Mucosa of rectum (tissue), 2 donors: ENCODE results near the gene SLC5A4.
"Not testable (repeated sequence)": the region's sequence is repeated elsewhere in the genome, so short reads cannot be mapped to it uniquely, and the experiment has no call there.

Source experiments
- H3K27ac ChIP-seq, 2 donors: one replicate each; pipeline ENCODE4 v1.7.0; 2013; ENCODE audit warnings: inconsistent platforms in 2 of 2, low read depth in 2 of 2, low read length in 2 of 2
- H3K27me3 ChIP-seq, 2 donors: one replicate each; pipeline ENCODE4 v1.7.0; 2013; ENCODE audit warnings: low read length in 2 of 2; ENCODE audit not compliant: control insufficient read depth in 2 of 2, insufficient read depth in 2 of 2
- H3K36me3 ChIP-seq, 2 donors: one replicate each; pipeline ENCODE4 v1.7.0; 2013; ENCODE audit warnings: low read length in 2 of 2; ENCODE audit not compliant: control insufficient read depth in 2 of 2, insufficient read depth in 2 of 2
- H3K4me1 ChIP-seq, 2 donors: one replicate each; pipeline ENCODE4 v1.7.0; 2013; ENCODE audit warnings: low read length in 2 of 2, mild to moderate bottlenecking in 1 of 2; ENCODE audit not compliant: control insufficient read depth in 2 of 2, insufficient read depth in 2 of 2
- H3K4me3 ChIP-seq, 2 donors: one replicate each; pipeline ENCODE4 v1.7.0; 2013; ENCODE audit warnings: low read length in 2 of 2
- H3K9ac ChIP-seq, 2 donors: one replicate each; pipeline ENCODE4 v1.7.0; 2013; ENCODE audit warnings: low read length in 2 of 2, low read depth in 1 of 2, mild to moderate bottlenecking in 1 of 2
- H3K9me3 ChIP-seq, 2 donors: one replicate each; pipeline ENCODE4 v1.7.0; 2013; ENCODE audit warnings: low read length in 2 of 2; ENCODE audit not compliant: control insufficient read depth in 2 of 2
- donor health status: healthy.
- donor health status: Normal muscosa, but diverticular disease.

Gene SLC5A4

DNA sequence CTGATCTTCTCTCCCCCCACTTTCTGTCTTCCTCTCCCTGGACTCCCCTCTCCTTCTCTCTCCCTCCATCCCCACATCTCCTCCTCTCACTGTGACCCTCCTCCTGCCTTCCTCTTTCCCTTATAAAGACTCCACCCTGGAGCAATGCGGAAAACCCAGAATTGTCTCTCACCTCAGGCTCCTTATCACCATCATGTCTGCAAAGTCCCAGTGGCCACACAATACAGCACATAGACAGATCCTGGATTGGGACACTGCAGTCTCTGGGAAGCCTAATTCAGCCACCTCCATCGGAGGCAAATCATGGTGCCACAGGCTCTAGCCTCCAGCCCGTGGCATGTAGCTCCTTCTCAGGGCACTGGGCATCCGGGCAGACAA is 53.0 kb downstream of the SLC5A4 start:
- no peaks in the 10 kb centered on the region for H3K9me3 ChIP-seq
- H3K4me1 ChIP-seq = peaks cover 2 to 10% of the 10 kb centered on the region in 2 donors
- H3K27me3 ChIP-seq = peaks cover 2 to 11% of the 10 kb centered on the region in 2 donors
- no peak overlapping the region for H3K4me3 ChIP-seq
- no peaks in the 10 kb centered on the region for H3K36me3 ChIP-seq
- H3K27ac ChIP-seq = no peak overlapping the region
- no peak overlapping the region for H3K9ac ChIP-seq

DNA sequence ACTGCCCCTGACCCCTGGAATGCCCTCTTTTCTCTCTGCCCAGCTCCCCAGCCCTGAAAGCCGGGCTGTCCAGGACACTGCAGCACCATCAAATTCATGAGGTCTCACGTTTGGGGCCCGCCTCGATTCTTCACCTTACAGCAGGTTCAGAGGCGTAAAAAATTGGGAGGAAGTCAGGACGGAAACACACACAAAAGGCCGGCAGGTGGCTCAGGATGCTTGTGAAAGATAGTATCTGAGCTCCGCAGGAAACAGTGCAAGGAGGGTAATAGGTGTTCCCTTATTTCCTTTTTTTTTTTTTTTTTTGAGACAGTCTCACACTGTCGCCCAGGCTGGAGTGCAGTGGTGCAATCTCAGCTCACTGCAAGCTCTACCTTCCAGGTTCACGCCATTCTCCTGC is 54.4 kb downstream of the SLC5A4 start:
- peaks cover 2 to 10% of the 10 kb centered on the region in 2 donors for H3K4me1 ChIP-seq
- no peak overlapping the region for H3K9ac ChIP-seq
- H3K36me3 ChIP-seq = no peaks in the 10 kb centered on the region
- H3K27ac ChIP-seq = no peak overlapping the region
- no peaks in the 10 kb centered on the region for H3K9me3 ChIP-seq
- no peak overlapping the region for H3K4me3 ChIP-seq
- H3K27me3 ChIP-seq = peaks cover 7 to 11% of the 10 kb centered on the region in 2 donors

DNA sequence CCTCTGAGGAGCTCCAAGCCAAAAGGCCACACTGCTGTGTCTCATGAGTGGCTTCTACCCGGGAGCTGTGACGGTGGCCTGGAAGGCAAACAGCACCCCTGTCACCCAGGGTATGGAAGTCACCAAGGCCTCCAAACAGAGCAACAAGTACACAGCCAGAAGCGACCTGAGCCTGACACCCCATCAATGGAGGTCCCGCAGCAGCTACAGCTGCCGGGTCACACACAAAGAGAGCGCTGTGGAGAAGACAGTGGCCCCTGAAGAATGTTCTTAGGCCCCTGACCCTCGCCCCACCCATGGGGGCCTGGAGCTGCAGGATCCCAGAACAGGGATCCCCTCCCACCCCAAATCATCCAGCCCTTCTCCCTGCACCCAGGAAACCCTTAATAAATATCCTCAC is 55.2 kb downstream of the SLC5A4 start:
- H3K4me1 ChIP-seq = peaks cover 2 to 10% of the 10 kb centered on the region in 2 donors
- no peak overlapping the region for H3K4me3 ChIP-seq
- no peaks in the 10 kb centered on the region for H3K36me3 ChIP-seq
- H3K9me3 ChIP-seq = no peaks in the 10 kb centered on the region
- H3K27me3 ChIP-seq = peaks cover 7 to 11% of the 10 kb centered on the region in 2 donors
- H3K27ac ChIP-seq = no peak overlapping the region
- no peak overlapping the region for H3K9ac ChIP-seq

DNA sequence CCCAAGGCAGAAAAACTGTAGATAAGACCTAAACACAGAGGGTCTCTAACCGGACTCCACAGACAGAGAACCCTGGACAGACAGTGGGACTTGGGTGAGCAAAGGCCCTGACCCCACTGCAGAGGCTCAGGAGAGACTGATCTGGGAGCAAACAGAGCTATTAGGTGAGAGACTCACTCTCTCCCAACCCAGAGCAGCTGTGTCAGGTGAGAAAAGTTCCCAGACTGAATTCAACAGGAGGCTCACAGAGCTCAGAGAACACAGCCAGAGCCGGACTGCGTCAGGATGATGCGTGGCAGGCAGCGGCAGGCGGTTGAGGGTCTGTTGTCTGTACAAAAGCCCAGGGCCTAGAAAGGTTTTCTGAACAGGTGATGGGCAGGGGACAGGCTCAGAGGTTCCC is 55.8 kb downstream of the SLC5A4 start:
- Histone ChIP-seq H3K27me3 (peaks cover 7 to 11% of the 10 kb centered on the region in 2 donors), H3K27ac (no peak overlapping the region), H3K36me3 (no peaks in the 10 kb centered on the region), H3K9me3 (no peaks in the 10 kb centered on the region), H3K4me3 (no peak overlapping the region), H3K4me1 (peaks cover 2 to 10% of the 10 kb centered on the region in 2 donors), H3K9ac (no peak overlapping the region)

DNA sequence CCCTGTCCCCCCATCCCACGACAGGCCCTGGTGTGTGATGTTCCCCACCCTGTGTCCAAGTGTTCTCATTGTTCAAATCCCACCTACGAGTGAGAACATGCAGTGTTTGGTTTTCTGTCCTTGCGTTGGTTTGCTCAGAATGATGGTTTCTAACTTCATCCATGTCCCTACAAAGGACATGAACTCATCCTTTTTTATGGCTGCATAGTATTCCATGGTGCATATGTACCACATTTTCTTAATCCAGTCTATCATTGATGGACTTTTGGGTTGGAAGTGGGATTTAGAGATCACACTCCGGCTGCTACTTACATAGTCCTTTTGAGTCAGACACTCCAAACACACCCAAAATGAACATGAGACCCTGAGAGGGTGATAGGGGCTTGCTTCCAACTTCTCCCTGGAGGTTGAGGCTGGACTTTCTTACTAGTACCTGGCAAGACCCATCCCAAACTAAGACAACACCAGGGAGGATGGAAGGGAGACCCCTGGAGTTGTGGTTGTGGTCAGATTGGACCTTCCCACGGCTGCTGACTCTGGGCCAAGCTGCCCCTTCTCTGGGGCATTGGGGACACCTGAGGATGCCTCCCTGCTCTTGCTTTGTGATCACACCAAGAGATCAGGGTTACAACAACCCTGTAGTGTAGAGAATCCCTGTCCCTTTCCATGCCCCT is 57.5 kb downstream of the SLC5A4 start:
- H3K9me3 ChIP-seq = not testable (repeated sequence)

DNA sequence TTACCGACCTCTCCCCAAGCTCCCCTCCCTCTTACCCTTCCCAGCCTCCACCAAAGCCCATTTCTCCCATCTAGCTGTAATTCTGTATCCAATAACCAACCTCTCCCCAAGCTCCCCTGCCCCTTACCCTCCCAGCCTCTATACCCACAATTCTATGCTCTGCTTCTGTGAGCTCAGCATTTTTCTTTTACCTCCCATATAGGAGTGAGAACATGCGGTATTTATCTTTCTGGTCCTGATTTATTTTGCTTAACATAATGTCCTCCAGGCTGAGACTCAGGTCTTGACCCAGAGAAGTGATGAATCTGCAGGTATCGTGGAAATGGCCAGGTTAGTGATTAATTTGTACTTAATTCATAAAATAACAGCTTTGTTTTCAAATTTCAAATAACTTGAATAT is 59.2 kb downstream of the SLC5A4 start:
- not testable (repeated sequence) for H3K9ac ChIP-seq, H3K27me3 ChIP-seq, H3K4me3 ChIP-seq, H3K36me3 ChIP-seq, H3K9me3 ChIP-seq, H3K4me1 ChIP-seq, H3K27ac ChIP-seq

More for the DNA sequence above, 57.5 kb downstream of the SLC5A4 start:
- not testable (repeated sequence) for H3K36me3 ChIP-seq, H3K4me1 ChIP-seq, H3K9ac ChIP-seq, H3K27ac ChIP-seq, H3K4me3 ChIP-seq, H3K27me3 ChIP-seq

DNA sequence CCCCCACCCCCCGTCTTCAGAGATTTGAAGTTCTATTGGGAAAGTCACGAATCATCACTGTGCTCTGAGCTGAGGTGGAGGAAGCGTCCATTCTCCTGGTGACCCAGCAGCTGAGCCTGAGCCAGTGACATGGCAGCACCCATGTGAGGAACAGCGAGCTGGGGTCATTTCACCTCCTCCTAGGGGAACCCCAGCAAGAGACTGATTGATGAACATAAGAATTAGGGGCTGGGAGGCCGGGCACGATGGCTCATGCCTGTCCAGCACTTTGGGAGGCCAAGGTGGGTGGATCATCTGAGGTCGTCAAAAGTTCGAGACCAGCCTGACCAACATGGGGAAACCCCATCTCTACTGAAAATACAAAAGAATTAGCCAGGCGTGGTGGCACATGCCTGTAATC is 61.8 kb downstream of the SLC5A4 start:
- not testable (repeated sequence) for H3K9ac ChIP-seq, H3K9me3 ChIP-seq, H3K27ac ChIP-seq, H3K27me3 ChIP-seq, H3K4me1 ChIP-seq, H3K4me3 ChIP-seq, H3K36me3 ChIP-seq

DNA sequence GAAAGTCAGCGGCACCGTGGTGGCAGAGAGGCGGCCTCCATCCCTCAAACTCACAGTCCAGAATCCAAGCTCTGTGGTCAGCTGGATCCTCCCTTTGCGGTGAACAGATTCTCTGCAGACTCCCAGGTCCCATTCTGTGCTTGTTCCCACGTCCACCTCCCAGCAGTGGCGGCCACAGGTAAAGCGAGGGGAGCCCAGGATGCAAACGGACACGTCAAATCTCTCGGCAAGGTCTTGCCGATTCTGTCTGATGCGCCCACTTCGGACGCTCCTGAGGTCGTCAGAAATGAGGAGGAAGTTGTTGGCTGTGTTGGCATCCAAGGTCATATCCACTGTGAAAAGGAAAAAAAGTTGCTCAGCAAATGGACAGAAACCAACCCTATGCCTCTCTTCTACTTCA is 64.1 kb downstream of the SLC5A4 start:
- not testable (repeated sequence) for H3K36me3 ChIP-seq, H3K4me3 ChIP-seq, H3K9me3 ChIP-seq, H3K9ac ChIP-seq, H3K27me3 ChIP-seq, H3K27ac ChIP-seq, H3K4me1 ChIP-seq

DNA sequence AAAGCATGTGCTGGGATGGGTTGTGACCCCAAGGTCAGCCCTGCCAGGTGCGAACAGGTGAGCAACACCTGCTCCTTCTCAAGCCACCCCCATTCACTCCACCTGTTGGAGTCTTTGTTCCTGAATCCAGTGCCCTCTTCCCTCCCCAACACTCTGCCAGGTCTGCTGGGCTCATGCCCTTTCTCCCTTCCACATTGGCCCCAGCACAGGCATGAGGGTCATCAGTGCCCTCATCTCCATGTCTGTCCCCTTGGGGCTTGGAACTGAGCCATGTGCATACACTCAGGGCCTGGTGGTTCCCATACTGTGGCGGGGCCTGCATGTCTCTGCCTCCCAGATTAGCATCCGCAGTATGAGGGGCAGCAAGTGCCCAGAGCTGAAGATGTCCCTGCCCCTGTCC is 69.3 kb downstream of the SLC5A4 start:
- no peaks in the 10 kb centered on the region for H3K4me1 ChIP-seq
- H3K27ac ChIP-seq = no peak overlapping the region
- no peak overlapping the region for H3K4me3 ChIP-seq
- no peak overlapping the region for H3K9ac ChIP-seq
- peaks cover 0 to 3% of the 10 kb centered on the region in 2 donors for H3K27me3 ChIP-seq
- no peaks in the 10 kb centered on the region for H3K36me3 ChIP-seq
- H3K9me3 ChIP-seq = no peaks in the 10 kb centered on the region

DNA sequence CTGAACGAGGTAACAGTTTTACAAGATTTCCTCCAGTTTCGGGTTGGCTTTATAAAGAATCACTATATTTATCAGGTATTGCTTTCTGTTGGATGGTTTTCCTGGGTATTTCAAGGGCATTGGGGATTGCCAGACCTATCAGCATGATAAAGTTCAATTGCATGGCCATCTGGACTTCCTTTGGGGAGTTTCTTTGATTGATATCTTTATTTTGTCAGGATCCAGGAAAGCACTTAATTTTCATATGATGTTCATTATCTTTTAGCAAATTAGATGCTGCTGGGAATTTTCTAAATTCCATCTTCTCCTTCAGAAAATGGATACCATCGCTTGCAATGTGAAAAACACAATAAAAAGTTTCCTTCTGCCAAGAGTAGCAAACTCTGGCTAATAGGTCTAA is 71.5 kb downstream of the SLC5A4 start:
- no peak overlapping the region for H3K9ac ChIP-seq
- H3K9me3 ChIP-seq = no peaks in the 10 kb centered on the region
- H3K27ac ChIP-seq = no peak overlapping the region
- no peaks in the 10 kb centered on the region for H3K4me1 ChIP-seq
- H3K27me3 ChIP-seq = peaks cover 3% of the 10 kb centered on the region in 2 donors
- no peak overlapping the region for H3K4me3 ChIP-seq
- H3K36me3 ChIP-seq = no peaks in the 10 kb centered on the region

DNA sequence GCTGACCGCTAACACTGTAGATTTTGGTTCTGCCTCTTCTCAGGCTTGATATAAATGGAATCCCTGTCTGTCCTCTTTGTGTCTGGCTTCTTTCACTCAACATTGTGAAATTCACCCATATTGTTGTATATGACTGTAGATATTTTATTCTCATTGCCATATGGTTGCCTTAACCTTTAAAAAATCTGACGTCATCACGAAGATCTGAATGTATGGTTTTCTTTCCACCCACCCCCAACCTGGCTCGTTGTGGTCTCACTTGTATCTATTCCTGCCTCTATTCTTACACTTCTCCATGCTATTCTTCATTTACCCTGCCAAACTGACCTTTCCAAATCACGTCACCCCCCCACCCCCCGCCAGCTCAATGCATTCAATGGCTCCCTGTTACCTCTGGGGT is 74.1 kb downstream of the SLC5A4 start:
- no peak overlapping the region for H3K4me3 ChIP-seq
- H3K4me1 ChIP-seq = no peaks in the 10 kb centered on the region
- peaks cover 3 to 13% of the 10 kb centered on the region in 2 donors for H3K27me3 ChIP-seq

More for the DNA sequence above, 74.1 kb downstream of the SLC5A4 start:
- H3K27ac ChIP-seq = no peak overlapping the region
- no peaks in the 10 kb centered on the region for H3K36me3 ChIP-seq
- H3K9me3 ChIP-seq = no peaks in the 10 kb centered on the region
- H3K9ac ChIP-seq = no peak overlapping the region
